Calu3 (cell line): ENCODE data around the gene TBC1D1. TPM values are rescaled to one million over a fixed set of nuclear protein-coding genes. Genes with fewer than 3 reads are reported as not detected.
A peak's percentile ranks its signal among the peaks of the same experiment; 100 is the strongest.

Source experiments
- Bru-seq: library from RNA; stranded (reverse); fragments of 400-500 nt; gene quantifications from one replicate; lab custom pipeline; 2021; lab: Mats Ljungman, UMichigan
- BruChase-seq, 2 experiments: library from RNA; stranded (reverse); fragments of 400-500 nt; gene quantifications; one replicate each; lab custom pipeline; 2021; lab: Mats Ljungman, UMichigan
- BruUV-seq: library from RNA; stranded (reverse); fragments of 400-500 nt; replicated peaks from 2 replicates; lab custom pipeline; 2021; lab: Mats Ljungman, UMichigan
- CTCF ChIA-PET: fragments of 300-600 bp; sonication (Branson Sonifier 250); formaldehyde crosslinking; loops from one replicate; lab custom pipeline; 2022; ENCODE audit warnings: antibody characterized with exemption; lab: Charles Lee
- DNase-seq: peaks from one replicate; pipeline ENCODE4 v3.0.0; 2022
- H3K27ac Mint-ChIP-seq: one replicate; pipeline ENCODE4 v1.8.0; 2022; ENCODE audit warnings: mixed read lengths; ENCODE audit not compliant: unreplicated experiment
- H3K27me3 Mint-ChIP-seq: one replicate; pipeline ENCODE4 v1.8.0; 2022; ENCODE audit warnings: mixed read lengths; ENCODE audit not compliant: unreplicated experiment
- H3K36me3 Mint-ChIP-seq: one replicate; pipeline ENCODE4 v1.8.0; 2022; ENCODE audit warnings: mild to moderate bottlenecking, moderate library complexity, mixed read lengths; ENCODE audit not compliant: insufficient read depth, unreplicated experiment
- H3K4me1 Mint-ChIP-seq: one replicate; pipeline ENCODE4 v1.8.0; 2022; ENCODE audit warnings: mild to moderate bottlenecking, low read depth, mixed read lengths; ENCODE audit not compliant: unreplicated experiment
- H3K4me3 Mint-ChIP-seq: one replicate; pipeline ENCODE4 v1.8.0; 2022; ENCODE audit warnings: mild to moderate bottlenecking, low read depth, moderate library complexity, mixed read lengths; ENCODE audit not compliant: unreplicated experiment
- H3K9me3 Mint-ChIP-seq: one replicate; pipeline ENCODE4 v1.8.0; 2022; ENCODE audit warnings: low read depth, mixed read lengths; ENCODE audit not compliant: unreplicated experiment
- CTCF ChIP-seq: fragments of 200-600 bp; IDR thresholded peaks from one replicate; pipeline ENCODE4 v1.8.0; 2022; ENCODE audit warnings: antibody characterized with exemption; ENCODE audit not compliant: unreplicated experiment
- intact Hi-C: fragments of 100-400 bp; cut with micrococcal nuclease; formaldehyde crosslinking; loops from one replicate; pipeline ENCODE4 v1.10.0; 2022; ENCODE audit not compliant: unreplicated experiment
- long read RNA-seq: library from polyadenylated mRNA; stranded (forward); transcript quantifications from one replicate; pipeline ENCODE4 v2.0.0, GENCODE V29; 2022
- total RNA-seq: library from RNA; stranded (reverse); gene quantifications from 2 replicates; pipeline ENCODE4 v1.2.3, GENCODE V29; 2022

The TBC1D1 gene
- 37.2 and 39.8 TPM in 2 replicates for total RNA-seq
- Bru-seq, nascent RNA: percentile 65 among the genes with signal in this experiment
- BruChase-seq, experiment 1, labeled RNA remaining after a 6-hour chase: percentile 51 among the genes with signal in this experiment
- percentile 46 among the genes with signal in this experiment for BruChase-seq, experiment 2, labeled RNA remaining after a 2-hour chase
- long read RNA-seq, full-length matches to known transcripts: 1 of 25 reads
- long read RNA-seq, partial matches to known transcripts: 9 of 25 reads
- long read RNA-seq, other reads (novel, unspliced or antisense): 15 of 25 reads

DNA sequence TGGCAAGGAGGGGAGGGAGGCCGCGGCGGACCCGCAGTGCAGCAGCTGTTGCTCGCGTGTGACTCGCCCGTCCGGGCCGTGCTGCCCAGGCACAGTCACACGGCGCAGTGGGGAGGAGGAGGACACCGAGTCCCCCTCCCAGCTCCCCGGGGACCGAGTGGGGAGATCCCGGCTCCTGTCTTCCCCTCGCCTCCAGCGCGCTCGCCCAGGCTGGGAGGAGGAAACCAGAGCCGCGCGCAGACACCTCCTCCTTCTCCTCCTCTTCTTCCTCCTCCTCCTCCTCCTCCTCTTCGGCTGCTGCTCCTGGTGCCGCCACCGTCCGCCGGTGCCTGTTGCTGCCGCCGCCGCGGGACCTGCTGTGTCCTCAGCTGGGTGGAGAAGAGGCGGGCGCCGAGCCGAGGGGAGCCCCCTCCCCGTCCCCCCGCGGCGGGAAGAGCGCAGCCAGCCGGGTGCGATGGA, at the start of gene TBC1D1:
Gene TBC1D1, plus strand, starts transcription at position 284 of the 459 bp plus-strand sequence. CDS start 11,012 bp downstream, outside the sequence.
- no TSS peak for BruUV-seq
- DNase-seq: peak; percentile 21
- no peak for TF ChIP-seq CTCF
- intact Hi-C loops: loop anchor here (5.0 kb wide), 1 partner anchor 91 kb away; no protein-coding TSS in a partner anchor
- no peaks in the 10 kb centered on the region for H3K4me1 Mint-ChIP-seq
- no peaks in the 10 kb centered on the region for H3K36me3 Mint-ChIP-seq
- peak within 1 kb of the TSS; percentile 59 for H3K4me3 Mint-ChIP-seq
- CTCF ChIA-PET: no interaction called here
- no peak within 1 kb of the TSS for H3K27ac Mint-ChIP-seq
- H3K27me3 Mint-ChIP-seq: peaks cover 12% of the 10 kb centered on the region
- H3K9me3 Mint-ChIP-seq: no peaks in the 10 kb centered on the region

DNA sequence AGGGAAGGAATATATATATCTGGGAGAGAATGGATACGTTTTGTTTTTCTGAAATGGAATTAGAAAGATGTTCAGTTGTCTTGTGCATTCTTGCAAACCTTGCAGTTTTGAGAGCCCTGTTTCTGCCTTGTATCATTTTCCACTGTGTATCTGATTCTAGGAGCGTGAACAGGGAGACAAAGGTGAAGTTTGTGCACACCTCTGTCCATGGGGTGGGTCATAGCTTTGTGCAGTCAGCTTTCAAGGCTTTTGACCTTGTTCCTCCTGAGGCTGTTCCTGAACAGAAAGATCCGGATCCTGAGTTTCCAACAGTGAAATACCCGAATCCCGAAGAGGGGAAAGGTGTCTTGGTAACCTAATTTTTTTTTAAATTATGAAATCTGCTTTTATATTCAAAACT, 46.7 kb upstream of the TBC1D1 start:
- no peaks in the 10 kb centered on the region for H3K4me1 Mint-ChIP-seq
- H3K27me3 Mint-ChIP-seq: no peaks in the 10 kb centered on the region
- no TSS peak for BruUV-seq
- no peak for DNase-seq
- CTCF ChIA-PET: no interaction called here
- no peak for TF ChIP-seq CTCF
- no peak overlapping the region for H3K27ac Mint-ChIP-seq
- H3K36me3 Mint-ChIP-seq: peaks cover 10% of the 10 kb centered on the region
- H3K4me3 Mint-ChIP-seq: no peak overlapping the region
- H3K9me3 Mint-ChIP-seq: no peaks in the 10 kb centered on the region
- intact Hi-C loops: no loop called here

- H3K9me3 Mint-ChIP-seq: no peaks in the 10 kb centered on the region
- CTCF ChIA-PET: no interaction called here
- BruUV-seq: no TSS peak
These were observed 45.7 kb upstream of the TBC1D1 start for GRCh38 chr4:37845201-37845600.

GRCh38 chr4:37847311-37847884, 43.5 kb upstream of the TBC1D1 start:
- CTCF ChIA-PET: interaction anchor here (0.7 kb wide), 1 partner anchor 917 kb away, joined by 3 read pairs; no protein-coding TSS in a partner anchor
- DNase-seq: no peak
- H3K36me3 Mint-ChIP-seq: peaks cover 15% of the 10 kb centered on the region

More at GRCh38 chr4:37845201-37845600, 45.7 kb upstream of the TBC1D1 start:
- Mint-ChIP-seq H3K4me1 (no peaks in the 10 kb centered on the region), H3K36me3 (peaks cover 10% of the 10 kb centered on the region), H3K4me3 (no peak overlapping the region), H3K27ac (no peak overlapping the region), H3K27me3 (no peaks in the 10 kb centered on the region)
- TF ChIP-seq CTCF: no peak
- DNase-seq: no peak
- intact Hi-C loops: no loop called here

More at GRCh38 chr4:37847311-37847884, 43.5 kb upstream of the TBC1D1 start:
- intact Hi-C loops: no loop called here
- Mint-ChIP-seq H3K27me3 (no peaks in the 10 kb centered on the region), H3K9me3 (no peaks in the 10 kb centered on the region), H3K27ac (no peak overlapping the region), H3K4me1 (no peaks in the 10 kb centered on the region), H3K4me3 (no peak overlapping the region)
- no peak for TF ChIP-seq CTCF
- BruUV-seq: no TSS peak
